ENCODE measurements around the gene SLC2A9.

GRCh38 chr4:10002278-10002677, 19.0 kb downstream of the SLC2A9 start:
- TF ChIP-seq YY1 (IDR thresholded peaks at IDR 0.05; ENCODE audit: low read depth) (no peak), TAF1 (IDR thresholded peaks at IDR 0.05; ENCODE audit: low read depth) (no peak), RAD21 (IDR thresholded peaks at IDR 0.05; ENCODE audit: low read depth) (no peak), CEBPB (IDR thresholded peaks at IDR 0.05) (no peak), TEAD4 (IDR thresholded peaks at IDR 0.05) (no peak), EP300 (IDR thresholded peaks at IDR 0.05; ENCODE audit: borderline replicate concordance) (no peak), CREB1 (IDR thresholded peaks at IDR 0.05; ENCODE audit: low read depth) (no peak), ZBTB7A (IDR thresholded peaks at IDR 0.05; ENCODE audit: low read depth) (no peak), EGR1 (IDR thresholded peaks at IDR 0.05) (no peak)
- TF ChIP-seq, protein P1, sequence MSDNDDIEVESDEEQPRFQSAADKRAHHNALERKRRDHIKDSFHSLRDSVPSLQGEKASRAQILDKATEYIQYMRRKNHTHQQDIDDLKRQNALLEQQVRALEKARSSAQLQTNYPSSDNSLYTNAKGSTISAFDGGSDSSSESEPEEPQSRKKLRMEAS (IDR thresholded peaks at IDR 0.05) = no peak
- TF ChIP-seq, protein P2, sequence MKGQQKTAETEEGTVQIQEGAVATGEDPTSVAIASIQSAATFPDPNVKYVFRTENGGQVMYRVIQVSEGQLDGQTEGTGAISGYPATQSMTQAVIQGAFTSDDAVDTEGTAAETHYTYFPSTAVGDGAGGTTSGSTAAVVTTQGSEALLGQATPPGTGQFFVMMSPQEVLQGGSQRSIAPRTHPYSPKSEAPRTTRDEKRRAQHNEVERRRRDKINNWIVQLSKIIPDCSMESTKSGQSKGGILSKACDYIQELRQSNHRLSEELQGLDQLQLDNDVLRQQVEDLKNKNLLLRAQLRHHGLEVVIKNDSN (IDR thresholded peaks at IDR 0.05) = no peak
